GOT3 (cell line): ENCODE results near the gene PSME1.

ENCODE experiments used
- DNase-seq: peaks from one replicate; lab custom pipeline; 2025; ENCODE audit warnings: mixed read lengths; lab: John Stamatoyannopoulos, UW

The PSME1 gene

GRCh38 chr14:24176599-24176998 is 40.6 kb downstream of the PSME1 start:
- no peak for DNase-seq

- DNase-seq, result no peak
Measured at GRCh38 chr14:24177041-24177825, 41.2 kb downstream of the PSME1 start.

GRCh38 chr14:24177891-24178290 is 41.9 kb downstream of the PSME1 start:
- DNase-seq, result no peak

GRCh38 chr14:24178399-24179178 is 42.6 kb downstream of the PSME1 start:
- DNase-seq, result no peak

GRCh38 chr14:24179294-24179960 is 43.4 kb downstream of the PSME1 start:
- no peak for DNase-seq

GRCh38 chr14:24179961-24180796 is 44.2 kb downstream of the PSME1 start:
- DNase-seq, result no peak

GRCh38 chr14:24181371-24182077 is 45.5 kb downstream of the PSME1 start:
- DNase-seq, result no peak

GRCh38 chr14:24182110-24182882 is 46.3 kb downstream of the PSME1 start:
- DNase-seq, result no peak

GRCh38 chr14:24183014-24183481 is 47.1 kb downstream of the PSME1 start:
- no peak for DNase-seq

- no peak for DNase-seq
Measured at GRCh38 chr14:24184104-24184970, 48.3 kb downstream of the PSME1 start.

GRCh38 chr14:24185026-24185425 is 49.0 kb downstream of the PSME1 start:
- DNase-seq, result no peak

GRCh38 chr14:24185741-24186140 is 49.7 kb downstream of the PSME1 start:
- no peak for DNase-seq

- DNase-seq, result no peak
Measured at GRCh38 chr14:24186831-24187538, 51.0 kb downstream of the PSME1 start.

- no peak for DNase-seq
Measured at GRCh38 chr14:24187539-24187915, 51.5 kb downstream of the PSME1 start.
